HEK293T (cell line): ENCODE results near the gene DNAH1.

ENCODE experiments used
- ELF4 ChIP-seq: fragments of 450-650 bp; IDR thresholded peaks from 2 replicates; pipeline ENCODE4 v1.6.1; 2017; ENCODE audit warnings: antibody characterized with exemption
- FOXK2 ChIP-seq: fragments of 450-650 bp; IDR thresholded peaks from 2 replicates; pipeline ENCODE4 v1.6.1; 2016; ENCODE audit warnings: mild to moderate bottlenecking
- HDGF ChIP-seq: fragments of 450-650 bp; IDR thresholded peaks from 2 replicates; pipeline ENCODE4 v1.6.1; 2017; ENCODE audit warnings: antibody characterized with exemption, borderline replicate concordance
- SP1 ChIP-seq: fragments of 450-650 bp; IDR thresholded peaks from 2 replicates; pipeline ENCODE4 v1.6.1; 2017
- TARDBP ChIP-seq: fragments of 450-650 bp; IDR thresholded peaks from 2 replicates; pipeline ENCODE4 v1.6.1; 2016

DNA sequence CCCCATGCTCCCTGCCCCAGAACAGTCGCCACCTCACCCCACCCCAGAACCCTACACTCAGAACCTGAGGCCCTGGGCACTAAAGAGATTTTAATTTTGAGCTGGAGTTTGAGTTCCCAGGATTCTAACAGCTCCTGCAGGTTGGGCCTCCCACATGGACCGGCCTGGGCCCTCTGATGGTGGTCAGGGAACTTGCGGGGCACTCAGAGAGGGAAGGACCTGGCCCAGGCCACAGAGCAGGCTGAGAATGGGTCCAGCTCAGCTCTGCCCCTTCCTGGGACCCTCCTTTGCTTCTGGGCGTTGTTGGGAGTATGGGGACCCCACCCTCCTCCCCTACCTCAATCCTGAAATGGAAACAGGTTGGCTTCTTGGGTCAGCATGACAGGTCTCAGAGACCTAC is 129.9 kb downstream of the DNAH1 start:
- no peak for TF ChIP-seq FOXK2
- no peak for TF ChIP-seq HDGF
- TF ChIP-seq ELF4: no peak
- no peak for TF ChIP-seq TARDBP
- no peak for TF ChIP-seq SP1
